D721Med (cell line): ENCODE measurements around the gene RIC3.

ENCODE experiments used
- DNase-seq: peaks from one replicate; pipeline ENCODE4 v3.0.0; 2011; ENCODE audit warnings: low spot score; ENCODE audit not compliant: insufficient read length
- FAIRE-seq: peaks from 2 replicates; lab custom pipeline; 2011; peaks lifted over from hg19 to GRCh38; lab: Jason Lieb, UNC
- CTCF ChIP-seq: IDR thresholded peaks from 2 replicates; pipeline ENCODE4 v1.5.1; 2012; ENCODE audit warnings: mild to moderate bottlenecking, control low read depth; ENCODE audit not compliant: insufficient read depth; ENCODE audit errors: missing control alignments

RIC3 gene

DNA sequence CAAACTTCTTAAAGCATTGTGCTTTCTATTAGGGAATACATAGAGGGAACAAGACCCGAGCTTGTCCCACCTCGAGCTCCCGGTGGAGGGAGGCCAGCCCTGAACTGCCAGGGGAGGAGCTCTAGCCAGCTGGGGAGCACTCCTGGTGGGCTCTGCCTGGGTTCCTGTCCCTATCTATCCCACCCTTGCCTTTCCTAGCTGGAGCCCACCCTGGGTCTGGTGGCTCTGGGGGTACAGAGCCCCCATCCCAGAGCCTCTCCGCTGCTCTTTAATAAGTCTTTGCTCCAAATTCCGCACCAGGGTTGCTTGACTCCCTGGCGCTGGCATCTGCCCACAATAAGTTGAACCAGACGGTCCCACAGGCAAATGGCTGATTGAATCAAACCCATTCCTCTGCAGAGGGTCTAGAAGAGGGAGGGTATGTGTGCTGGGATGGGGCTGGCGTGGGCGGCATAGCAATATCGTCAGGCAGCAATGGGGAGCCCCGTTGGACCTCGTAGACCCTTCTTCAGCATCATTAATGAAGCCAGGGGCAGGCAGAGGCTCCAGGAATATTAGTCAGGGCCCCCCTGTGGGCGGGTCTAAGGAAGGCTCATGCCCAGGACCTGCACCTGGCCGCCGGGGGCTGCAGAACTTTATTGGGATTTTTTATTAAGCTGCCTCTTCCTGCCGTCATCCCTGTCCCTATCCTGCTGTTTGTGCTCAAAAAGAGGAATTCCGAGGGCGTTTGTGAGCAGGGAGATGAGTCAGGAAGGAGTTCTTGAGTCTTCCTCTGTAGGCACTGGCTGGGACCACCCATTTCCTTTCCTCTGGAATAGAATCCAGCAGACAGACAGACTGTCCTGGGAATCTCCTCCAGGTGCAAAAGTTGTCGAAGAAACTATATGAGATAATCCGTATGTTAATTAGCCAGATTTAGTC lies 38.5 kb upstream of the RIC3 start:
- no peak for TF ChIP-seq CTCF
- DNase-seq: no peak
- FAIRE-seq: no peak

- DNase-seq (no peak), FAIRE-seq (no peak)
- no peak for TF ChIP-seq CTCF
Observed at GRCh38 chr11:8206251-8207079, 37.6 kb upstream of the RIC3 start.

DNA sequence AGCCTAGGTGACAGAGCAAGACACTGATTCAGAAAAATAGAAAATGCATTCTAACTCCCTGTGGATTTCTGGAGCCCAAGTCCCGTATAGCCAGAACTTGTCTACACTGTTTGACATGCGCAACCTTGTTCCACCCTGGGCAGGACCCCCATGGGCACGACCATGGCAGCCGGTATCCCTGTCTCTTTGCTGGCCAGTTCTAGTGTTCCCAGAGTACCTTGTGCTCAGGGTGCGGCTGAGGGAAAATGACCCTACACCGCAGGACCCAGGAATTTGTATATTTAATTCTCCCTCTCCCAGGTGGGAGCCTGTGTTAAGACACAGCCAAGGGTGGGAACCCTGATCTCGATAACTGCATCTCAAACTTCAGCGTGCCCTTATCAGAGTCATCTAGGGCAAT lies 36.7 kb upstream of the RIC3 start:
- TF ChIP-seq CTCF: no peak

DNA sequence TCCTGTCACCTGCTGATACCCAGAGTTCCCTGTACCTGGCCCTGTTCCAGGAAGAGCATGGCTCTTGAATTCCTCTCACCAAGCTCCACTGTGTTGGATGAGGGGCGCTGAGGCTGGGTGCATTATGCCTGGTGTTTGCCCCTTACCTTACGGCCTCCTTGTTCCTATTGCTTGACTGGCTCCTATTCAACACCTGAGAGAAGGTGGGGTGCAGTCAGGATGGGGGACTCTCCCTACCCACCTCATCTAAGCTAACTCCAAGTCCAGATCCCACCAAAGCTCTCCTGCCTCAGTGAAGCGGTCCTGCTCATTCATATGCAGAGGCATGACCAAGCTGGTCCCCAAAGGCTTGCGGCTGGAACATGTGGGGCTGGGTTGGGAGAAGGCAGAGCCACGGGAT lies 35.8 kb upstream of the RIC3 start:
- DNase-seq (no peak), FAIRE-seq (no peak)
- TF ChIP-seq CTCF: no peak

More for the DNA sequence above, 36.7 kb upstream of the RIC3 start:
- no peak for DNase-seq
- FAIRE-seq: no peak

- FAIRE-seq: no peak
Observed at GRCh38 chr11:8204025-8204424, 35.2 kb upstream of the RIC3 start.

DNA sequence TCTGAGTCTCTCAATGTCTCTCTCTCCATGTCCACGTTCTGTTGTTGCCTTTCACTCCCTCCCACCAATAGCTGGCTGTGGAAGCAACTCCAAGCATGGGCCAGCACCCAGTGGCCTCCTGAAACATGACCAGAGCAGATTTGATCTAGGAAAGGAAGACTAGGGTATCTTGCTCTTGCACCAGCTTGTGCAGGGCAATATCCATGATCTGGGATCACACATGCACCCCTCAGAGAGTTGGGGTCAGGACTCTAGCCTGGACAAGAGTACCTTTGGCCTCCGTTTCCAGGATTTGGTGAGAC lies 34.5 kb upstream of the RIC3 start:
- no peak for DNase-seq
- no peak for FAIRE-seq
- TF ChIP-seq CTCF: no peak

More at GRCh38 chr11:8204025-8204424, 35.2 kb upstream of the RIC3 start:
- no peak for TF ChIP-seq CTCF
- DNase-seq: no peak
